PC-9 (cell line): ENCODE measurements around the gene KRTAP10-3.

ENCODE experiments used
- EZH2 ChIP-seq: fragments of 200-600 bp; sonication (generic); IDR thresholded peaks from 2 replicates; pipeline ENCODE4 v1.8.0; 2017; ENCODE audit warnings: antibody characterized with exemption, low read depth
- TF ChIP-seq, protein P1 (sequence below): fragments of 200-600 bp; sonication (generic); conservative IDR thresholded peaks from 2 replicates; pipeline ENCODE4 v1.6.1; 2017; ENCODE audit warnings: mixed run types, antibody characterized with exemption, mild to moderate bottlenecking, moderate library complexity

DNA sequence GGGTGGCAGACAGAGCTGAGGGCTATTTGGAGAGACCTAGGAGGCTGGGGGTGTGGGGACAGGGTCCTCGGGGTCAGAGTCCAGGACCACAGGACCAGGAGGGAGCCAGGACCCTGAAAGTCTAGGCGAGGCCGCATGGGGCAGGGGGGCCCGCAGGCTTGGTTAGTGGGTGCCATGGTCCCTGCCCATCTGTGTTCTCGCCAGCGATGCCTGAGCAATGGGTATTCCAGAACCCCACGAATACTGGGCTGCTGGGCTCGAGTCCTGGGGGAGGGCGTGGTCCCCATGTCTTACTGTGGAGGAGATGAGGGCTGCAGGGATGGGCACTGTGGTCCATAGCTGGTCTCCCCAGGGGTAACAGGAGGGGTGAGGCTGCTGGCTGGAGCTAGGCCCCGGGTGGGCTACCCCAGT, 31.7 kb upstream of the KRTAP10-3 start:
- TF ChIP-seq, protein P1, sequence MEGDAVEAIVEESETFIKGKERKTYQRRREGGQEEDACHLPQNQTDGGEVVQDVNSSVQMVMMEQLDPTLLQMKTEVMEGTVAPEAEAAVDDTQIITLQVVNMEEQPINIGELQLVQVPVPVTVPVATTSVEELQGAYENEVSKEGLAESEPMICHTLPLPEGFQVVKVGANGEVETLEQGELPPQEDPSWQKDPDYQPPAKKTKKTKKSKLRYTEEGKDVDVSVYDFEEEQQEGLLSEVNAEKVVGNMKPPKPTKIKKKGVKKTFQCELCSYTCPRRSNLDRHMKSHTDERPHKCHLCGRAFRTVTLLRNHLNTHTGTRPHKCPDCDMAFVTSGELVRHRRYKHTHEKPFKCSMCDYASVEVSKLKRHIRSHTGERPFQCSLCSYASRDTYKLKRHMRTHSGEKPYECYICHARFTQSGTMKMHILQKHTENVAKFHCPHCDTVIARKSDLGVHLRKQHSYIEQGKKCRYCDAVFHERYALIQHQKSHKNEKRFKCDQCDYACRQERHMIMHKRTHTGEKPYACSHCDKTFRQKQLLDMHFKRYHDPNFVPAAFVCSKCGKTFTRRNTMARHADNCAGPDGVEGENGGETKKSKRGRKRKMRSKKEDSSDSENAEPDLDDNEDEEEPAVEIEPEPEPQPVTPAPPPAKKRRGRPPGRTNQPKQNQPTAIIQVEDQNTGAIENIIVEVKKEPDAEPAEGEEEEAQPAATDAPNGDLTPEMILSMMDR = no peak
- TF ChIP-seq EZH2 = no peak
